ENCODE data around the gene DLX4. TPM values are rescaled to one million over a fixed set of nuclear protein-coding genes. Genes with fewer than 3 reads are reported as not detected.

The DLX4 gene
- total and polyA plus RNA-seq, 5 donors: 0.09 to 0.12 TPM; not detected in 3

GRCh38 chr17:49997301-49997650 is 28.3 kb downstream of the DLX4 start:
- no peak overlapping the region for H3K4me3 ChIP-seq (ENCODE audit: low read length)
- 37% methylated on average over 6 of the region's 6 CpGs for WGBS
- no peaks in the 10 kb centered on the region for H3K27me3 ChIP-seq (ENCODE audit: control insufficient read depth, insufficient read depth)
- no peaks in the 10 kb centered on the region for H3K4me1 ChIP-seq (ENCODE audit: control insufficient read depth, insufficient read depth, low read length)
- H3K27ac ChIP-seq (ENCODE audit: low read length): no peak overlapping the region
- no peaks in the 10 kb centered on the region for H3K9me3 ChIP-seq (ENCODE audit: control insufficient read depth, low read length)
- ATAC-seq (no peak), DNase-seq (no peak)
- intact Hi-C loops (cut with DNase I): loop anchor here (2.0 to 10.0 kb wide), 8 partner anchors 45 to 440 kb away; no protein-coding TSS in a partner anchor

- intact Hi-C loops (cut with DNase I): loop anchor here (2.0 to 10.0 kb wide), 8 partner anchors 46 to 441 kb away; no protein-coding TSS in a partner anchor
- 39% methylated on average over 20 of the region's 20 CpGs for WGBS
- H3K27me3 ChIP-seq (ENCODE audit: control insufficient read depth, insufficient read depth): no peaks in the 10 kb centered on the region
- no peaks in the 10 kb centered on the region for H3K9me3 ChIP-seq (ENCODE audit: control insufficient read depth, low read length)
- ATAC-seq: peak; percentile 75 to 78
- H3K4me3 ChIP-seq (ENCODE audit: low read length): no peak overlapping the region
- DNase-seq: peak; percentile 73 to 84 (median 80)
- H3K27ac ChIP-seq (ENCODE audit: low read length): no peak overlapping the region
- no peaks in the 10 kb centered on the region for H3K4me1 ChIP-seq (ENCODE audit: control insufficient read depth, insufficient read depth, low read length)
Observed at GRCh38 chr17:49997773-49998703, 29.0 kb downstream of the DLX4 start.

- no peaks in the 10 kb centered on the region for H3K27me3 ChIP-seq (ENCODE audit: control insufficient read depth, insufficient read depth)
- WGBS: 52% methylated on average over 11 of the region's 11 CpGs
- H3K9me3 ChIP-seq (ENCODE audit: control insufficient read depth, low read length): no peaks in the 10 kb centered on the region
- no peak for ATAC-seq
- intact Hi-C loops (cut with DNase I): loop anchor here (2.0 to 10.0 kb wide), 8 partner anchors 47 to 442 kb away; no protein-coding TSS in a partner anchor
- DNase-seq: no peak
- no peak overlapping the region for H3K4me3 ChIP-seq (ENCODE audit: low read length)
- no peak overlapping the region for H3K27ac ChIP-seq (ENCODE audit: low read length)
- no peaks in the 10 kb centered on the region for H3K4me1 ChIP-seq (ENCODE audit: control insufficient read depth, insufficient read depth, low read length)
Observed at GRCh38 chr17:49998836-49999511, 30.0 kb downstream of the DLX4 start.

DNA sequence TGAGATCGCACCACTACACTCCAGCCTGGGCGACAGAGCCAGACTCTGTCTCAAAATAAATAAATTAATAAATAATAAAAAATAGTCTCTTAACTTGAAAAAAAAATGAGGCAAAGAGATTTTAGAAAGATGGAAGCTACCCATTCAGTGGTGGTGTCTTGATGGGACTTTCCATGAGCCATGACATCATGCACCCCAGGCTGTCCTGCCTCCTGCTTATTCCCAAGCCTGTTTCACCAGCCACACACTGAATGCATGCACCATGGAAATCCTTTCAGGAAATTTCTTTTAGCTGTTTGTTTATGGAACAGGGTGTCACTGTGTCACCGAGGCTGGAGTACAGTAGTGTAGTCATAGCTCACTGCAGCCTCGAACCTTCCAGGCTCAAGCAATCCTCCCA is 34.9 kb downstream of the DLX4 start:
- DNase-seq (no peak), ATAC-seq (no peak)
- intact Hi-C loops (cut with DNase I): no loop called here

DNA sequence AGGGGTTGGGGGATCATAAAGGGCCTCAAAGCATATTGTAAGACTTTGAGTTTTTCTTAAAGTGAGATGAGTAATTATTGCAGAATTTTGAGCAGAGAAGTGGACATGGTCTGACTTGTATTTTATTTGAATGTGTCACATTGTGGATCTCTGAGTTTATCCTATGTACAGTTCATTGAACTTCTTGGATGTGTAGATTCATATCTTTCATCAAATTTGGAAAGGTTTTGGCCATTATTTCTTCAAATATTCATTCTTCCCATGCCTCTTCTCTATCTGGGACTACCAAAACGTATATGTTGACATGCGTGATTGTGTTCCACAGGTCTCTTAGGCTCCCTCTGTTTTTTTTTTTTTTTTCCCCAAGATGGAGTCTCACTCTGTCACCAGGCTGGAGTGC is 40.3 kb downstream of the DLX4 start:
- DNase-seq (no peak), ATAC-seq (no peak)
- 87% methylated on average over 2 of the region's 2 CpGs for WGBS
- intact Hi-C loops (cut with DNase I): no loop called here
- no peaks in the 10 kb centered on the region for H3K27me3 ChIP-seq (ENCODE audit: control insufficient read depth, insufficient read depth)
- no peak overlapping the region for H3K4me3 ChIP-seq (ENCODE audit: low read length)
- H3K4me1 ChIP-seq (ENCODE audit: control insufficient read depth, insufficient read depth, low read length): no peaks in the 10 kb centered on the region
- H3K27ac ChIP-seq (ENCODE audit: low read length): no peak overlapping the region
- peaks cover 4% of the 10 kb centered on the region for H3K9me3 ChIP-seq (ENCODE audit: control insufficient read depth, low read length)

More for the DNA sequence above, 34.9 kb downstream of the DLX4 start:
- Histone ChIP-seq H3K27me3 (ENCODE audit: control insufficient read depth, insufficient read depth) (no peaks in the 10 kb centered on the region), H3K27ac (ENCODE audit: low read length) (no peak overlapping the region), H3K4me3 (ENCODE audit: low read length) (no peak overlapping the region), H3K4me1 (ENCODE audit: control insufficient read depth, insufficient read depth, low read length) (no peaks in the 10 kb centered on the region), H3K9me3 (ENCODE audit: control insufficient read depth, low read length) (no peaks in the 10 kb centered on the region)
- WGBS: 67% methylated on average over 4 of the region's 4 CpGs

DNA sequence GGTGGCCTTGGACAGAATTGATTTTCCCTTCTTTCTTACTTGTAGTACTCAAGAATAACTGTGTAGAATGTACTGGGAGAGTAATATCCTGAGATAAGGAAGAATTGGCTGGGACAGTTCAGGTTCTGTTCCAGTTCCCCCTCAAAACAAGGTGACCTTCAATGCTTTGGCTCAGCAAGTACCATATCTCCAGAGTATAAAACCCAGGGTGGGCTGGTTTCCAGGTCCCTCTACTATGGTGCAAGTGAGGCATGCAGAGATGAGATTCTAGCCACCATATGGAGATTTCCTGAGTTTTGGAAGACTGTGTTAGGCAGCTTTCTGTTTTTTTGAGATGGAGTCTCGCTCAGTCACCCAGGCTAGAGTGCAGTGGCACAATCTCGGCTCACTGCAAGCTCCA is 44.1 kb downstream of the DLX4 start:
- ATAC-seq: no peak
- WGBS: 84% methylated on average over 2 of the region's 2 CpGs
- no peak overlapping the region for H3K27ac ChIP-seq (ENCODE audit: low read length)
- H3K4me3 ChIP-seq (ENCODE audit: low read length): no peak overlapping the region
- H3K4me1 ChIP-seq (ENCODE audit: control insufficient read depth, insufficient read depth, low read length): no peaks in the 10 kb centered on the region
- intact Hi-C loops (cut with DNase I): no loop called here
- DNase-seq: no peak
- H3K9me3 ChIP-seq (ENCODE audit: control insufficient read depth, low read length): peaks cover 4% of the 10 kb centered on the region
- H3K27me3 ChIP-seq (ENCODE audit: control insufficient read depth, insufficient read depth): no peaks in the 10 kb centered on the region

GRCh38 chr17:50014471-50015088 is 45.6 kb downstream of the DLX4 start:
- H3K4me1 ChIP-seq (ENCODE audit: control insufficient read depth, insufficient read depth, low read length): no peaks in the 10 kb centered on the region
- ATAC-seq (no peak), DNase-seq (no peak)
- no peak overlapping the region for H3K27ac ChIP-seq (ENCODE audit: low read length)
- H3K27me3 ChIP-seq (ENCODE audit: control insufficient read depth, insufficient read depth): no peaks in the 10 kb centered on the region
- no peak overlapping the region for H3K4me3 ChIP-seq (ENCODE audit: low read length)
- WGBS: 40% methylated on average over 1 of the region's 1 CpG
- intact Hi-C loops (cut with DNase I): no loop called here
- H3K9me3 ChIP-seq (ENCODE audit: control insufficient read depth, low read length): peaks cover 2% of the 10 kb centered on the region

- Histone ChIP-seq H3K4me1 (ENCODE audit: control insufficient read depth, insufficient read depth, low read length) (no peaks in the 10 kb centered on the region), H3K4me3 (ENCODE audit: low read length) (no peak overlapping the region), H3K9me3 (ENCODE audit: control insufficient read depth, low read length) (peaks cover 2% of the 10 kb centered on the region), H3K27me3 (ENCODE audit: control insufficient read depth, insufficient read depth) (no peaks in the 10 kb centered on the region), H3K27ac (ENCODE audit: low read length) (no peak overlapping the region)
- WGBS: 86% methylated on average over 2 of the region's 2 CpGs
- intact Hi-C loops (cut with DNase I): no loop called here
- DNase-seq (no peak), ATAC-seq (no peak)
Observed at GRCh38 chr17:50015146-50015545, 46.2 kb downstream of the DLX4 start.

DNA sequence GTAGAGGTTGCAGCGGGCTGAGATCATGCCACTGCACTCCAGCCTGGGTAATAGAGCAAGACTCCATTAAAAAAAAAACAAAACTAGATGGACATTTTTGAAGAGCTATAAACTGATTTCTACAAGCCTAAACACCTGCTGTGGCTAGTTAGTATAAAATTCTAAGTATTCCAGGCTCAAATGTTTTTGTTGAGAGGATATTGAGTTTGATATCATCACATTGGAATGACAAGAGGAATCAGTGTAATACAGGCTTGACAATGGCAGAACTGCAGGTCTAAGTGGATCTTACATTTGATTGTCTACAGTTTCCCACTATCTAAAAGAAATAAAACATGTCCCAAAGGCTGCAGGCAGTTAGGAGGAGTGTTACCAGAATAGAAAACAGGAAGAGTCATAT is 49.9 kb downstream of the DLX4 start:
- Histone ChIP-seq H3K9me3 (ENCODE audit: control insufficient read depth, low read length) (no peaks in the 10 kb centered on the region), H3K4me1 (ENCODE audit: control insufficient read depth, insufficient read depth, low read length) (no peaks in the 10 kb centered on the region), H3K27ac (ENCODE audit: low read length) (no peak overlapping the region), H3K27me3 (ENCODE audit: control insufficient read depth, insufficient read depth) (no peaks in the 10 kb centered on the region), H3K4me3 (ENCODE audit: low read length) (no peak overlapping the region)
- intact Hi-C loops (cut with DNase I): no loop called here
- no peak for ATAC-seq
- WGBS: 92% methylated on average over 1 of the region's 1 CpG
- no peak for DNase-seq

DNA sequence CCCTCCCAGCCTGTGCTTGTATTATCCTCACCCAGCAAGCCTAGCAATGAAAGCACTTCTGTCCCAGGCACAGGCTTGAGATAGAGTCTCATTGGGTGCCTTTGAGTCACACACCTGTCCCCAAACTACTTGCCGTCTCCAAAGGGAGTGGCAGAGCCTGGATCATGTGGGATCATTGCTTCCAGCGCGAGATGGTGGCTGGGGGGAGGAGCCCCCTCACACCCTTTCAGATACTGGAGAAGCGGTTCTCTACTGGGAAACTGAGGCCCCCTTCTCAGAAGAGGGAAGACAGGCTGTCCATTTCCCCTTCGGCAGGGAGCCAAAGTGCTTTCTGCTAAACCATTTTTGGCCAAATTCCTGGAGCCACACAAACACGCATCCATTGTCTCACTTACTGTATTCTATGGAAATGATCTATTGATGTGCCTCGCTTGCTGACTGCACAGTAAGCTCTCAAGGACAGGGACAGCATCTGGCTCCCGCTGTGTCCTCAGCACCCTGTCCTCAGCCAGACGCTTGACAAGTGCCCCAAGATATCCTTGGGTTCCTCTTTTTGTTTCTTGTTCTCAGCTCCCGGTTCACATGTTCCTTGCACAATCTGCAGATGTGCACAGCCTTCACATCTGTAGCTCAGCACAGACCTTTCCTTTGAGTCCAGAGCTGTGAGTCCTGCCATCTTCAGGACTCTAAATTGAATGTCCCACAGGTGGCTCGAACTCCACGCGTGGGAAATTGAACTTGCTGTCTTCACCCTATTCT is 52.0 kb downstream of the DLX4 start:
- 51% methylated on average over 13 of the region's 13 CpGs for WGBS
- no peak for ATAC-seq
- intact Hi-C loops (cut with DNase I): loop anchor here in 1 of 4 donors (10.0 kb wide), 1 partner anchor 274 kb away; no protein-coding TSS in a partner anchor
- no peaks in the 10 kb centered on the region for H3K4me1 ChIP-seq (ENCODE audit: control insufficient read depth, insufficient read depth, low read length)
- no peak overlapping the region for H3K27ac ChIP-seq (ENCODE audit: low read length)
- DNase-seq: no peak
- no peaks in the 10 kb centered on the region for H3K27me3 ChIP-seq (ENCODE audit: control insufficient read depth, insufficient read depth)
- H3K4me3 ChIP-seq (ENCODE audit: low read length): no peak overlapping the region
- no peaks in the 10 kb centered on the region for H3K9me3 ChIP-seq (ENCODE audit: control insufficient read depth, low read length)
